Endothelial cell (in vitro differentiated cells): ENCODE data around the gene P2RX5. TPM values are rescaled to one million over a fixed set of nuclear protein-coding genes. Genes with fewer than 3 reads are reported as not detected.

Experiments
- DNase-seq: peaks from one replicate; pipeline ENCODE4 v3.0.0; 2021; ENCODE audit warnings: low spot score
- H3K27ac Mint-ChIP-seq: one replicate; pipeline ENCODE4 v1.8.0; 2021; ENCODE audit warnings: mixed read lengths, inconsistent platforms; ENCODE audit not compliant: unreplicated experiment
- H3K27me3 Mint-ChIP-seq: one replicate; pipeline ENCODE4 v1.8.0; 2021; ENCODE audit warnings: mild to moderate bottlenecking, moderate library complexity, mixed read lengths, inconsistent platforms; ENCODE audit not compliant: unreplicated experiment
- H3K36me3 Mint-ChIP-seq: one replicate; pipeline ENCODE4 v1.8.0; 2021; ENCODE audit warnings: mild to moderate bottlenecking, low read depth, mixed read lengths, inconsistent platforms; ENCODE audit not compliant: unreplicated experiment
- H3K4me1 Mint-ChIP-seq: one replicate; pipeline ENCODE4 v1.8.0; 2021; ENCODE audit warnings: mild to moderate bottlenecking, mixed read lengths, inconsistent platforms; ENCODE audit not compliant: unreplicated experiment
- H3K4me3 Mint-ChIP-seq: one replicate; pipeline ENCODE4 v1.8.0; 2021; ENCODE audit warnings: mild to moderate bottlenecking, mixed read lengths, inconsistent platforms; ENCODE audit not compliant: unreplicated experiment
- H3K9me3 Mint-ChIP-seq: one replicate; pipeline ENCODE4 v1.8.0; 2021; ENCODE audit warnings: mixed read lengths, inconsistent platforms; ENCODE audit not compliant: unreplicated experiment
- CTCF ChIP-seq: fragments of 200-600 bp; sonication (generic); IDR thresholded peaks from one replicate; pipeline ENCODE4 v1.5.0; 2021; ENCODE audit warnings: antibody characterized with exemption; ENCODE audit not compliant: unreplicated experiment
- total RNA-seq: library from RNA; stranded (reverse); fragmentation: NEBNext Ultra II Directional; extraction: Animal tissue kit (Norgen Biotek cat#: 25700); gene quantifications from one replicate; pipeline ENCODE4 v1.2.1, GENCODE V29; 2021; ENCODE audit not compliant: unreplicated experiment

Gene P2RX5
- total RNA-seq, 1 donor from 2014 or later = 0.36 TPM

DNA sequence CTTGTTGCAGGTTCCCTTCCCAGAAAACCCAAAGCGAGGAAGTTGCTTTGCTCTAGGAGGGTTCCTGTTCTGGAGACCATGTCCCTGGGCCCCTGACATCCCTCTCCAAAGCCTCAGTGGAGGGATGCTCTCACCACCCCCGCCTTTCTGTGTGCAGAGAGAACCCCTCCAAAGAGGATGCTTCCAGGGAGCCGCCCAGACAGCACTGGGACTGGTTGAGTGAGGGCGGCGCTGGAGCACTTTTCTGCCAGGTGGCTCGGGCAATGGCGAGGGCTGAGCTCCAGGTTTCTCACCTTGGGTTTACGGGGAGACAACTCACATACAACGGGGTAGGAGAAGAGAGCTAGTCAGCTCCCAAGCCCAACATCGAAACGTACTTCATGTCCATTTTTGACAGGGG is 20.1 kb downstream of the P2RX5 start:
- Mint-ChIP-seq H3K36me3 (no peaks in the 10 kb centered on the region), H3K27me3 (peaks cover 2% of the 10 kb centered on the region), H3K27ac (peak overlapping the region; percentile 9), H3K9me3 (no peaks in the 10 kb centered on the region), H3K4me3 (no peak overlapping the region), H3K4me1 (no peaks in the 10 kb centered on the region)
- TF ChIP-seq CTCF = no peak
- no peak for DNase-seq

DNA sequence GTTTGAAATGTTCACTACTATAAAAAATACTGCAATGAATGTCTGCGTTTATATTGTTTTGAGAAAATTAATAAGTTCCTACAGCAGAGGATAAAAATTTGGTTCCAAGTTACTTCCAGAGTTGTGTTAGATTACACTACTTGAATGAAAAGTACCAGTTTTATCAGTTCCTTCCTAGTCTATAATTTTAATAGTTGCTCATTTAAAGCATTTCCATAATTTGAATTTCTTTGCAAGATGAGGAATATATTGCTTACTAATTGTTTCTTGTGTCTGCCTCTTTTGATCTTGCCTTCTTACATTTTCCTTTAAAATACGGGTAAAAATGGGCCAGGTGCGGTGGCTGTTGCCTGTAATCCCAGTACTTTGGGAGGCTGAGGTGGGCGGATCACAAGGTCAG is 23.4 kb downstream of the P2RX5 start:
- no peak for TF ChIP-seq CTCF
- H3K4me1 Mint-ChIP-seq = peaks cover 8% of the 10 kb centered on the region
- no peak overlapping the region for H3K4me3 Mint-ChIP-seq
- no peak overlapping the region for H3K27ac Mint-ChIP-seq
- no peaks in the 10 kb centered on the region for H3K36me3 Mint-ChIP-seq
- H3K9me3 Mint-ChIP-seq = no peaks in the 10 kb centered on the region
- DNase-seq = no peak
- peaks cover 2% of the 10 kb centered on the region for H3K27me3 Mint-ChIP-seq

GRCh38 chr17:3669548-3669947 is 26.4 kb downstream of the P2RX5 start:
- Mint-ChIP-seq H3K27ac (peak overlapping the region; percentile 90), H3K36me3 (peaks cover 10% of the 10 kb centered on the region), H3K9me3 (no peaks in the 10 kb centered on the region), H3K4me3 (peak overlapping the region; percentile 98), H3K4me1 (peaks cover 19% of the 10 kb centered on the region), H3K27me3 (peaks cover 18% of the 10 kb centered on the region)
- DNase-seq = no peak
- no peak for TF ChIP-seq CTCF

GRCh38 chr17:3669085-3669347 is 26.9 kb downstream of the P2RX5 start:
- Mint-ChIP-seq H3K4me1 (peaks cover 19% of the 10 kb centered on the region), H3K36me3 (peaks cover 15% of the 10 kb centered on the region), H3K27me3 (peaks cover 18% of the 10 kb centered on the region)

More at GRCh38 chr17:3669085-3669347, 26.9 kb downstream of the P2RX5 start:
- no peak for TF ChIP-seq CTCF
- peak overlapping the region; percentile 98 for H3K4me3 Mint-ChIP-seq
- peak overlapping the region; percentile 90 for H3K27ac Mint-ChIP-seq
- DNase-seq = no peak
- no peaks in the 10 kb centered on the region for H3K9me3 Mint-ChIP-seq
